Measurements from ENCODE around the gene ARFGAP2. TPM values are rescaled to one million over a fixed set of nuclear protein-coding genes. Genes with fewer than 3 reads are reported as not detected.

The ARFGAP2 gene
- total and polyA plus RNA-seq, 2 donors (not counting 3 experiments of a cell fraction or from before 2014, with no cell fraction given), result 78.9 to 108 TPM

DNA sequence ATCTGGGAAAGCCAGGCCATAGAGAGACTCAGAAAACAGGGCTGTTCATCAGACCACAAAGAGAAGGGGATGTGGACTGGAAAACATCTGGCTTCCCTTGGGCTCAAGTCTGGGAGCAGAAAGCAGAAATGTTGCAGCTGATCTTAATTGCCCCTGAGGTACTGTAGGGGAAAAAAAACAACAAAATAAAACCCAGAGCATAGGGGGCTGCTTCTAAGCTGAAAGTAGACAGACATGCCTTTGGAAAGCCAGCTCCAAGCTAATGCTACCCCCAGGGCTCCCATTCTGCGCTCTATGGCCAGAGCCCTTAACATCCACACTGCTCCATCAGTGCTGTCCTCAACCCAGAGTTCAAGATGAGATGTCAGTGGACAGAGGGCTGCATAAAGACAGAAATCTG is 11.6 kb upstream of the ARFGAP2 start:
- no peaks in the 10 kb centered on the region for H3K36me3 ChIP-seq (ENCODE audit: control insufficient read depth in 2 of 2, extremely low read depth in 1 of 2, insufficient read depth in 2 of 2, low read length in 2 of 2)
- FAIRE-seq, result no peak
- H3K9ac ChIP-seq (replicated peaks; ENCODE audit: extremely low read depth, insufficient read depth, low read length), result no peak overlapping the region
- peaks cover 16% of the 10 kb centered on the region for H3K4me1 ChIP-seq (ENCODE audit: control insufficient read depth, extremely low read depth, insufficient read depth, low read length)
- H3K27ac ChIP-seq (ENCODE audit: insufficient read depth, low read depth, low read length), result no peak overlapping the region
- no peaks in the 10 kb centered on the region for H3K79me2 ChIP-seq (ENCODE audit: control insufficient read depth, insufficient read depth, low read length)
- no peak for DNase-seq (ENCODE audit: low read depth, low spot score)
- H3K9me1 ChIP-seq (replicated peaks; ENCODE audit: control insufficient read depth, extremely low read depth, insufficient read depth, low read length), result no peaks in the 10 kb centered on the region
- peaks cover 0 to 3% of the 10 kb centered on the region in 2 experiments for H3K27me3 ChIP-seq (ENCODE audit: control insufficient read depth in 2 of 2, insufficient read depth in 2 of 2, low read length in 2 of 2)
- no TSS peak for BruUV-seq (replicated peaks)
- ChIA-PET POLR2A (no interaction called here), CTCF (interaction anchor here (0.9 to 2.2 kb wide), 7 partner anchors 12 to 163 kb away, joined by 3 to 19 read pairs (median 8); partner anchors contain the start of genes DDB2 and NR1H3)
- no peaks in the 10 kb centered on the region for H3K9me3 ChIP-seq (replicated peaks; ENCODE audit: control insufficient read depth, insufficient read depth, low read length)
- no peak overlapping the region for H3K4me3 ChIP-seq (replicated peaks in 1 of 3; ENCODE audit: insufficient read depth in 1 of 3, low read depth in 1 of 3, low read length in 3 of 3)
- no peaks in the 10 kb centered on the region for H4K20me1 ChIP-seq (replicated peaks; ENCODE audit: control insufficient read depth, extremely low read depth, insufficient read depth, low read length)
- dilution Hi-C loops (cut with MboI; ENCODE audit: extremely low pct_ligation_motif_present, low sequenced_read_pairs) (no loop called here), intact Hi-C loops (cut with micrococcal nuclease) (no loop called here)
- H3K4me2 ChIP-seq (ENCODE audit: insufficient read depth, low read length), result no peak overlapping the region
- TF ChIP-seq MYC (IDR thresholded peaks at IDR 0.05; ENCODE audit: low read depth, low read length) (no peak), POLR2A (IDR thresholded peaks at IDR 0.05; ENCODE audit: low read depth, low read length) (no peak), JUN (IDR thresholded peaks at IDR 0.05; ENCODE audit: borderline replicate concordance, insufficient read depth, insufficient read length, low read depth) (no peak), FOS (IDR thresholded peaks at IDR 0.05; ENCODE audit: borderline replicate concordance, insufficient read depth, low read length) (no peak), EZH2 (IDR thresholded peaks at IDR 0.05; ENCODE audit: borderline replicate concordance, low read depth, low read length, severe bottlenecking) (no peak), GATA2 (IDR thresholded peaks at IDR 0.05; ENCODE audit: insufficient read depth, insufficient read length, low read depth, low read length) (no peak), POLR2AphosphoS5 (IDR thresholded peaks at IDR 0.05; ENCODE audit: insufficient read depth, low read depth, low read length) (no peak)
- TF ChIP-seq, protein P1, sequence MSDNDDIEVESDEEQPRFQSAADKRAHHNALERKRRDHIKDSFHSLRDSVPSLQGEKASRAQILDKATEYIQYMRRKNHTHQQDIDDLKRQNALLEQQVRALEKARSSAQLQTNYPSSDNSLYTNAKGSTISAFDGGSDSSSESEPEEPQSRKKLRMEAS (IDR thresholded peaks at IDR 0.05; ENCODE audit: insufficient read depth, insufficient read length), result no peak
- TF ChIP-seq, protein P2, sequence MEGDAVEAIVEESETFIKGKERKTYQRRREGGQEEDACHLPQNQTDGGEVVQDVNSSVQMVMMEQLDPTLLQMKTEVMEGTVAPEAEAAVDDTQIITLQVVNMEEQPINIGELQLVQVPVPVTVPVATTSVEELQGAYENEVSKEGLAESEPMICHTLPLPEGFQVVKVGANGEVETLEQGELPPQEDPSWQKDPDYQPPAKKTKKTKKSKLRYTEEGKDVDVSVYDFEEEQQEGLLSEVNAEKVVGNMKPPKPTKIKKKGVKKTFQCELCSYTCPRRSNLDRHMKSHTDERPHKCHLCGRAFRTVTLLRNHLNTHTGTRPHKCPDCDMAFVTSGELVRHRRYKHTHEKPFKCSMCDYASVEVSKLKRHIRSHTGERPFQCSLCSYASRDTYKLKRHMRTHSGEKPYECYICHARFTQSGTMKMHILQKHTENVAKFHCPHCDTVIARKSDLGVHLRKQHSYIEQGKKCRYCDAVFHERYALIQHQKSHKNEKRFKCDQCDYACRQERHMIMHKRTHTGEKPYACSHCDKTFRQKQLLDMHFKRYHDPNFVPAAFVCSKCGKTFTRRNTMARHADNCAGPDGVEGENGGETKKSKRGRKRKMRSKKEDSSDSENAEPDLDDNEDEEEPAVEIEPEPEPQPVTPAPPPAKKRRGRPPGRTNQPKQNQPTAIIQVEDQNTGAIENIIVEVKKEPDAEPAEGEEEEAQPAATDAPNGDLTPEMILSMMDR (IDR thresholded peaks at IDR 0.05; ENCODE audit: extremely low read depth in 1 of 2, insufficient read depth in 1 of 2, low read depth in 1 of 2, low read length in 2 of 2), result no peak
- no peak overlapping the region for H2AFZ ChIP-seq (ENCODE audit: low read depth, low read length)
